HG03565 (cell line): ENCODE measurements around the gene APBB1.

Experiments used
- ATAC-seq: cut with Tn5 transposase; IDR thresholded peaks from one replicate; pipeline ENCODE4 v1.9.1; 2021; ENCODE audit warnings: mild to moderate bottlenecking, moderate library complexity; ENCODE audit not compliant: unreplicated experiment

APBB1 gene

GRCh38 chr11:6419009-6419631, at the start of gene APBB1:
TSS of gene APBB1 (minus strand) at chr11:6419094. CDS start at chr11:6411347, 7,747 bp downstream.
- ATAC-seq, result peak; percentile 41

DNA sequence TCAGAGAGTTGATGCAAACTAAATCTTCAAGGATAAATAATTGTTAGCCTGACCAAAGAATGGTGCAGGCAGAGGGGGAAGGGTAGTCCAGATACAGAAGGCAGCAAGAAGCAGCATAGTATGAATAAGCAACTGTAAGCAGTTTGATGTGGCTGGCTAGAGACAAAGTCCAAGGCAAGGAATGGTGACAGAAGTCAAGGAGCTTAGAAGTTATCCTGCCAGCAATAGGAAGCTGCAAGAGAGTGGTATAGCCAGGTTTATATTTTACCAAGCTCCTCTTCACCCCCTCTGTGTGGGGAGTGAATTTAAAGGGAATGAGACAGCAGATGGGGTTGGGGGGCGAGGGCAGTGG, 40.2 kb upstream of the APBB1 start:
- ATAC-seq, result no peak

DNA sequence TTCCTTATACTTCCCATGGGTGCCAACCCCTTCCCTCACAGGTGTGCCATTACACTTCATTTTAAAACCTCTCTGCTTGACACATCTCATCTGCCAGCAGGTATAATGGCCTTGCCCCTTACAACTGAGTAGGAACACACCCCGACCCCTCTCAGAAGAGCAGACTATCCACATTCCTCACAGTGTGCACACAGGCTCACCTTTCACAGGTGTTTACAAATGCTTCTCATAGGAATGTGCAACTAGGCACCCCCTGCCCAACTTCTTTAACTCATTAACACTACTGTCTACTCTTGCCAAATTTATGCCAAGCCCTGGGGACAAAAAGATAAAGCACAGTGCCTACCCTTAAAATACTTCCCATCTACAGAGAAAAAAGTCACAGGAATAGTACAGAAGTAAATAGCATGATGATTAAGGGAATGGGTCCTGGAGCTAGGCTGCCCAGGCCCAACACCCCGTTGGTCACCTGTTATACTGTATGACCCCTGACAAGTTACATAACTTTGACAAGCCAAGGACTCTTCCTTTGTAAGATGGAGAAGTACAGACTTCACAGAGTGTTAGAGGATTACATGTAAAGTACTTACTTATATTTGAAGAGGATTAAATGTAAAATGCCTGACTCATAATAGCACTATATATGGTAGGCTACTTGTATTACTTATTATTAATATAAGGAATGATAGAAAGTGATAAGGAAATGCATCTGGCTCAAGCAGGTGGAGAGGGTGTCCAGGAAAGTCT, 39.6 kb upstream of the APBB1 start:
- ATAC-seq, result no peak

- ATAC-seq, result no peak
These were observed 38.9 kb upstream of the APBB1 start for GRCh38 chr11:6457581-6458320.

- ATAC-seq, result no peak
These were observed 37.6 kb upstream of the APBB1 start for GRCh38 chr11:6456361-6457073.

DNA sequence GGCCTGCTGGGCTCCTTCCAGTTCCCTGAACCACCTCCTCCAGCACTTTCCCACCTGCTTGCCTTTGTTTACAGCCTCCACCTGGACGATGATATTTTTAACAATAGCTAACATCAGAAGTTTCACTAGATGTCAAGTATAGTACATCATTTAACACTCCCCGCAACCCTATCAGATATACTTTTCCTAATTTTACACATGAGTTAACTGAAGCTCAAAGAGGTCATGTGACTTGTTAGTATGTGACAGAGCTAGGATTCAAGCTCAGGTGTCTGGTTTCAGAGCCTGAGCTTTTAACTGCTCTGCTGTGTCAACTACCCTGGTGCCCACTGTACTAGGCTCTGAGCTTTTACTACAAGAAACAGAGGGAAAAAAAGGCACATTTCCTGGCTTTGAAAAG, 36.2 kb upstream of the APBB1 start:
- no peak for ATAC-seq

- ATAC-seq, result no peak
These were observed 34.3 kb upstream of the APBB1 start for GRCh38 chr11:6453152-6453551.

GRCh38 chr11:6452219-6452618, 33.3 kb upstream of the APBB1 start:
- ATAC-seq, result no peak

- ATAC-seq, result no peak
These were observed 29.7 kb upstream of the APBB1 start for GRCh38 chr11:6448574-6448973.

DNA sequence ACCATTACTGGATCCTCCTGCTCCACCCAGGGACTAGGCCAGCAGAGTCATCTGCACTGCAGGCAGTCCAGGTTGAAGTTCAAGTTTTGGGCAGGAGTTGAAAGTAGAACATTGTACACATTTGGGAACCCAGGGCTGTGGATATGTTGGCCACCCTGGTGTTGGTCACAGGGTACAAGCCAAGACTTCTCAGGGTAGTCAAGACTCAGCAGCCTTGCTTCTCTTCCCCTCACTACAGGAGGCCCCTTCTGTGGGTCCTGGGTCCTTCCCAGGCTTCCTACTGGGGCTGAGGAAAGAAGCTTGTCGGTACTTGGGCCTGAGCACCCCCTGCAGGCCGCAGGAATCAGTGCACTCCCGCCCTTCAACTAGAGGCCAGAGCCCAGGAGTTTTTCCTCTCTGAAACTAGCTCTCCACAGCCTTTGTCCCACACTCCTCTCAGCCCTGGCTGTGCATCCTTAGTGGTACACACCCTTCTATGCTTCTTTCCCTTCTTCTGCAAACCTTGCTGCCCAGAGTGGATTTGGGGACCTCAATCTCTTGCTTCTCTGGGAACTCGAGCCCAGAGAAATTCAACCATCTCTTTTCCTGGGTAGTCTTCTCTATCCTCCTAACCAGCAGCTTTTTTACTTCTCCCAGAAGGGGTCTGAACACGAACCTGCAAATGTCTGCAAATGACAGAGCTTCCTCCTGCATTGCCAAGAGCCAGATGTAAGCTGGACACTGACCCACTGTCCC, 24.5 kb upstream of the APBB1 start:
- ATAC-seq, result no peak

DNA sequence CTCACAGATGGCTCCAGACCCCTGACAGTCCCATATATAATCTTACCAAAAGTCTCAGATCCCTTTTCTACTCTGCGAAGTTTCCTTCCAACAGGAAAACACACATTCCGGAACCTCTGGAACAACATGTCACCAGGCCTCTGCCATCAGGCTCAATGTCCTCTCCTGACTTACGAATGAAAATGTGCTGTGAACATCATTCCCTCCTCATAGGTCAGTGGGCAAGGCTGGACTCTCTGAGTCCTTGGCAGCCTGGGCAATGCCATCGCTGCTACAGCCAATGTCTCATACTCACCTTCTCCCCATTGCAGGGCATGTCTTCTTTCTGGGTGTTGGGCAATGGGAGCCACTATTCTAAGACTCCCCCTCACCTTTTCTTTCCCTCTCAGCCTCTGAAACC, 23.5 kb upstream of the APBB1 start:
- no peak for ATAC-seq

- no peak for ATAC-seq
These were observed 22.0 kb upstream of the APBB1 start, which contains the start of gene HPX for GRCh38 chr11:6440906-6441358. TSS of gene HPX (minus strand) at chr11:6440987. CDS start at chr11:6440963, 24 bp downstream.

DNA sequence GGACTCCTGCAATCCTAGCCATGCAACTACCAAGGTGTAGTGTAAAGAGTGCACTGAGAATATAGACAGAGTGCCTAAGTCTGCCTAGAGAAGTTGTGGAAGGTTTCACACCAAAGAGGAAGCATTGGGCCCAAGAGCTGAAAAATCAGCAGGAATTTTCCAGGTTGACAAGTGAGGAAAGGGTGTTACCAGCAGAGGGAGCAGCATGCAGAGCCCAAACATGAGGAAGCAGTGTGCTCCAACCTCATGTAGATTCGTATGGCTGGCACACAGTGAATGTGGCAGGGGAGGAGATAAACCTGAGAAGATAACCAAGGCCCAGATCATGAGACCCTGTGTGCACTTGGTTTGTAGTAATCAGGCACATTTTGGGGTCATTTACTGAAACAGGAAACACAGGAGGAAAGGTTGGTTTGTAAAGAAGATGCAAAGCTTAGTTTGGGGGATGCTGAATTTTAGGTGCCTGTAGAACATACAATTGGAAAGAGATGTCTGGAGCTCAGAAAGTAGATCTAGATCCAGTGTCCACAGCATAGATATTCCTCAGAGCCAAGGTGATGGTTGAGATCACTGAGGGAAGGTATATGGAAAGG, 20.2 kb upstream of the APBB1 start:
- ATAC-seq, result no peak

GRCh38 chr11:6437993-6438392, 19.1 kb upstream of the APBB1 start:
- ATAC-seq, result no peak

DNA sequence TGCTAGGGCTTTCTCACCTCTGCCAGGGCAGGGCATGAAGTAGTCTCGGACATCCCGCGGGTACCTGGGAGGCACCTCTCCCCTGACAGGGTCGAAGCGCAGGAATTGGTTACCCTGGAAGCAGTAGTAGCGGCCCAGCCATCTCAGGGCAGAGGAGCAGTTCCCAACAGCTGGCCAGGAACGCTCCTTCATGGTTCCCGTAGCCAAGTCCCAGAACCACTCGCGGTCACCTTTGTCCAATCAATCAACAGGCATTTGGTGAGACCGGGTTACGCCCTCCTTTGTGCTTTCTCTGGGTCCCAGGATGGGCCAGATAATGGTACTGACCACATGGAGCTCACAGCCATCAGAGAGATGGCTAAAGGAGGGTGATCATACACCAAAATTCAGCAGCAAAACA, 18.5 kb upstream of the APBB1 start:
- no peak for ATAC-seq

GRCh38 chr11:6433998-6434660, 15.2 kb upstream of the APBB1 start:
- ATAC-seq, result peak; percentile 41

DNA sequence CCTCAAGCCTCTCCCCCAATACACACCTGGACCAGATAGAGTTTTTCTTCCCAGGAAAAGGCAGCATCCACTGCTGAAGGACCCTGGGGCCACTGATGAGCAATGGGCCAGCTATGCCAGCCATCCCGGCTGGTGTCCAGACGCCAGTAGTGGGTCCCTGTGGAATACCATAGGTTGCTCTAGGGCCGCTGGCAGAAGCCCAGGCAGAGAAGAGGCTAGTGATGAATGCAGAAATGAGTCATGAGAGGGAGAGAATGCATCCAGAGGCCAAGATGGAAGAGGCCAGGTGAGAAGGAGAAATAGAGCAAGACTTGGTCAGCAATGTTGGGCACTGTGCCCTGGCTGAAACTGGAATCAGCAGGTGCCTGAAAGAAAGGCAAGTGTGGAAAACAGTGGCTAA, 13.0 kb upstream of the APBB1 start:
- no peak for ATAC-seq

DNA sequence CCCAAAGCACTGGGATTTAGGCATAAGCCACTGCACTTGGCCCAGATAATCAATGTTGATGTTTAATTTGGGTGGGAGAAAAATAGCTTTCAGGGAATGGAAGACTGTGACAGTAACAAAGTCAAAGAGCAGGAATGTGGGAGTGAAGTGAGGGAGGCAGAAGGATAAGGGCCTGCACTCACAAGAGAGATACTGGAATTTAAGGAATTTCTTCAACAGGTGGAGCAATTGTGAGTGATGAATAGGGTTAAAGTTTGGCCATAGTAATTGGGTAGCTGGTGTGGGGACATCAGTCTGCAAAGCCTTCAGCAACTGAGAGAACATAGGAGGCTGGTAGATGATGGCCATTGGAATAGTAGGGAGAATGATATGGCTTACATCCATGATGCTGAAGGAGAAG, 8.6 kb upstream of the APBB1 start:
- ATAC-seq, result no peak

DNA sequence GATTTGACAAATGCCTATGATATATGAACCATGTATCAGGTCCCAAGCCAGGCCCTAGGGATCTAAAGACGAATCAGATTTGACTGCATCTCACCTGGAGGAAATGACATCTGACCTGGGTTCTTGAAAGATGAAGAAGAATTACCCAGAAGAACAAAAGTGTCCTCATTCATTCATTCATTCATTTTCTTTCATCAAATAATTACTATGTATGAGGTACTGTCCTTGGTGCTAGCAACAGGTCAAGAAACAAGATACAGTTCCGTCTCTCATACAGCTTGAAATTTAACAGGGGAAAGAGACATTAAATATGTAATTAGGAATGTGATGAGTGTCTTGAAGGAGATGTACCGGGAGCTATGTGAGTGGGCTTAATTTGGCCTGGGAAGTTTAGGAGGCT, 1.8 kb upstream of the APBB1 start:
- no peak for ATAC-seq

DNA sequence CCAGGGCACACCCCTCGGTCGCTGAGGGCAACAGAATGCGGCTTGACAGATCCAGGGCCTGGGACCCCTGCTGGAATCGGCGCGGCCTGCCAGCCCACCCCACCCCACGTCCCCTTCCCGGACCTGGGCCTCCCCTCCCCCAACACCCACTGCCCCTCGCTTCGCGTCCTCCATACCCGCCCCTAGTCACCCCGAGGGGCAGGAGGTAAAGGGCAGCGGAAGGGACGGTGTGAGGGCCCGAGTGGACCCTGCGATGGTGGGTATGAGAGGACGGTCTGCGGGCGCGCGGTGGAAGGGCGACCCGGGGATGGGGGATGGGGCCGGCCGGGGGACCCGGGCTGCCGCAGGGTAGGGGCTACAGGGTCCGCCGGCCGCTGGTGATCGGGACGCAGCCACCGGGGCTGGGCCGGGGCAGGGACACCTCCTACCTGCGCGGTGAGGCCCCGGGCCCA, 311 bp downstream of the APBB1 start:
- ATAC-seq, result no peak
